ENCODE results near the gene TSR3.

GRCh38 chr16:1325673-1326371 is 25.9 kb downstream of the TSR3 start:
- TF ChIP-seq CTCF (IDR thresholded peaks at IDR 0.05): no peak
- no peak for TF ChIP-seq POLR2A (IDR thresholded peaks at IDR 0.05)

Measured in adrenal gland (tissue), 5 donors.